ENCODE data around the gene ASB7.

- no peak for TF ChIP-seq EZH2 (IDR thresholded peaks at IDR 0.05; ENCODE audit: low read depth, unreplicated experiment)
- no peak for TF ChIP-seq CTCF (conservative IDR thresholded peaks at IDR 0.05; ENCODE audit: low read depth in 2 of 2)
- TF ChIP-seq CREB1 (CRISPR knock-in tag; IDR thresholded peaks at IDR 0.05; ENCODE audit: low read depth) = no peak
- no peak for TF ChIP-seq JUNB (IDR thresholded peaks at IDR 0.05; ENCODE audit: unreplicated experiment)
Measured at GRCh38 chr15:100592898-100593297, 9.5 kb upstream of the ASB7 start.

All from GM23338 (cell line).